Keratinocyte (primary cell): Measurements from ENCODE around the gene SIGLEC14. TPM values are rescaled to one million over a fixed set of nuclear protein-coding genes. Genes with fewer than 3 reads are reported as not detected.

Source experiments
- DNase-seq: peaks from one replicate; pipeline ENCODE4 v3.0.0-alpha.2; 2011; ENCODE audit warnings: low read depth, missing footprints, low spot score
- FAIRE-seq: peaks from 2 replicates; lab custom pipeline; 2011; peaks lifted over from hg19 to GRCh38; lab: Jason Lieb, UNC
- H2AFZ ChIP-seq: 2 replicates; pipeline ENCODE4 v1.6.0; 2012; ENCODE audit warnings: low read length, control low read depth, inconsistent platforms; ENCODE audit not compliant: control insufficient read depth
- H3K27ac ChIP-seq: 2 replicates; pipeline ENCODE4 v1.5.1; 2011; ENCODE audit warnings: low read length; ENCODE audit not compliant: control insufficient read depth, insufficient read depth
- H3K27me3 ChIP-seq: 3 replicates; pipeline ENCODE4 v1.6.0; 2011; ENCODE audit warnings: low read length; ENCODE audit not compliant: control insufficient read depth, insufficient read depth; ENCODE audit errors: extremely low read depth
- H3K36me3 ChIP-seq, 2 experiments: 2 replicates in 1 of 2; 3 replicates in 1 of 2; pipeline ENCODE4 v1.5.1; 2011; ENCODE audit warnings: low read length in 2 of 2, mild to moderate bottlenecking in 1 of 2; ENCODE audit not compliant: control insufficient read depth in 2 of 2, insufficient read depth in 2 of 2; ENCODE audit errors: extremely low read depth in 1 of 2
- H3K4me1 ChIP-seq: 3 replicates; pipeline ENCODE4 v1.5.1; 2011; ENCODE audit warnings: low read length; ENCODE audit not compliant: control insufficient read depth, insufficient read depth; ENCODE audit errors: extremely low read depth
- H3K4me2 ChIP-seq: 3 replicates; pipeline ENCODE4 v1.6.0; 2011; ENCODE audit warnings: low read depth, low read length; ENCODE audit not compliant: control insufficient read depth, insufficient read depth; ENCODE audit errors: extremely low read depth
- H3K4me3 ChIP-seq, 3 experiments: fragments of 200-600 bp in 1 of 3; sonication (generic) in 1 of 3; 2 replicates in 2 of 3; 3 replicates in 1 of 3; pipeline ENCODE4 v1.5.1; 2011 to 2016; ENCODE audit warnings: low read length in 3 of 3, mild to moderate bottlenecking in 3 of 3, control low read depth in 2 of 3, inconsistent platforms in 1 of 3, low read depth in 1 of 3, mixed read lengths in 1 of 3, mixed run types in 1 of 3, moderate library complexity in 1 of 3; ENCODE audit not compliant: control insufficient read depth in 2 of 3, insufficient read depth in 2 of 3; ENCODE audit errors: extremely low read depth in 1 of 3
- H3K79me2 ChIP-seq: 2 replicates; pipeline ENCODE4 v1.6.0; 2012; ENCODE audit warnings: low read length; ENCODE audit not compliant: control insufficient read depth, insufficient read depth
- H3K9ac ChIP-seq: 3 replicates; pipeline ENCODE4 v1.6.0; 2011; ENCODE audit warnings: low read length; ENCODE audit not compliant: control insufficient read depth, insufficient read depth; ENCODE audit errors: extremely low read depth
- H3K9me1 ChIP-seq: 3 replicates; pipeline ENCODE4 v1.6.0; 2011; ENCODE audit warnings: low read length; ENCODE audit not compliant: control insufficient read depth, insufficient read depth; ENCODE audit errors: extremely low read depth
- H3K9me3 ChIP-seq: 2 replicates; pipeline ENCODE4 v1.5.1; 2012; ENCODE audit warnings: low read depth, low read length; ENCODE audit not compliant: control insufficient read depth
- H4K20me1 ChIP-seq: 3 replicates; pipeline ENCODE4 v1.6.0; 2011; ENCODE audit warnings: low read length; ENCODE audit not compliant: control insufficient read depth, insufficient read depth; ENCODE audit errors: extremely low read depth
- EZH2 ChIP-seq: IDR thresholded peaks from one replicate; pipeline ENCODE4 v1.6.1; 2012; ENCODE audit warnings: inconsistent platforms, mild to moderate bottlenecking, low read length, moderate library complexity
- dilution Hi-C: fragments of 300-500 bp; cut with MboI; formaldehyde crosslinking; loops from one replicate; pipeline ENCODE4 v1.7.0; 2020; ENCODE audit warnings: low sequenced_read_pairs; ENCODE audit not compliant: extremely low pct_ligation_motif_present
- polyA plus RNA-seq, 5 experiments: library from polyadenylated mRNA; depleted of rRNA in 3 of 5; stranded (reverse) in 3 of 5; stranded (forward) in 1 of 5; unstranded in 1 of 5; fragments of >200 nt; gene quantifications; 1 replicate in 1 of 5; 2 replicates in 3 of 5; 3 replicates in 1 of 5; pipeline versions ENCODE4 v1.2.1 to v1.2.3, GENCODE V29; 2011 to 2012; ENCODE audit warnings: missing spikeins in 2 of 5, low read depth in 1 of 5, low replicate concordance in 1 of 5
- TF ChIP-seq, protein P1 (sequence below), 3 experiments: IDR thresholded peaks in 1 of 3; conservative IDR thresholded peaks in 1 of 3; optimal IDR thresholded peaks in 1 of 3; 2 replicates in 2 of 3; 3 replicates in 1 of 3; pipeline versions ENCODE3 to v1.5.1; 2011; ENCODE audit warnings: low read length in 3 of 3, mild to moderate bottlenecking in 3 of 3, moderate library complexity in 2 of 3, control low read depth in 1 of 3, inconsistent platforms in 1 of 3; ENCODE audit not compliant: insufficient read depth in 2 of 3; ENCODE audit errors: extremely low read depth in 1 of 3

The SIGLEC14 gene
- polyA plus RNA-seq, 1 donor (not counting 4 experiments of a cell fraction or from before 2014, with no cell fraction given): not detected

DNA sequence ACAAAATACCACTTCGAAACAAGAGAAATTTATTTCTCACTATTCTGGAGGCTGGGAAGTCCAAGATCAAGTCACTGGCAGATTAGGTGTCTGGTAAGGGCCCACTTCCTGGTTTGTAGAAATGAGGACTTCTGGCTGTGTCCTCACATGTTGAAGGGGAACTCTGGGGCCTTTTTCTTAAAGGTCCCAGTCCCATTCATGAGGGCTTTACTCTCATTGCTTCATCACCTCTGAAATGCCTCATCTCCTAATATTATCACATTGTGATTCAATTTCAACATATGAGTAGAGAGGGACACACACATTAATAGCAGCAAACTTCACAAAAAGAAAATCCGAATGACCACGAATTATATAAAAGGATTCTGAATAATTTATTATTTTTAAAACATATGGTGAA, 21.6 kb upstream of the SIGLEC14 start:
- Histone ChIP-seq H3K4me1 (no peaks in the 10 kb centered on the region), H4K20me1 (no peaks in the 10 kb centered on the region), H2AFZ (no peak overlapping the region), H3K4me2 (no peak overlapping the region), H3K36me3 (no peaks in the 10 kb centered on the region), H3K9ac (no peak overlapping the region), H3K27ac (no peak overlapping the region), H3K4me3 (no peak overlapping the region), H3K27me3 (no peaks in the 10 kb centered on the region), H3K9me1 (no peaks in the 10 kb centered on the region), H3K9me3 (no peaks in the 10 kb centered on the region), H3K79me2 (no peaks in the 10 kb centered on the region)
- TF ChIP-seq, protein P1, sequence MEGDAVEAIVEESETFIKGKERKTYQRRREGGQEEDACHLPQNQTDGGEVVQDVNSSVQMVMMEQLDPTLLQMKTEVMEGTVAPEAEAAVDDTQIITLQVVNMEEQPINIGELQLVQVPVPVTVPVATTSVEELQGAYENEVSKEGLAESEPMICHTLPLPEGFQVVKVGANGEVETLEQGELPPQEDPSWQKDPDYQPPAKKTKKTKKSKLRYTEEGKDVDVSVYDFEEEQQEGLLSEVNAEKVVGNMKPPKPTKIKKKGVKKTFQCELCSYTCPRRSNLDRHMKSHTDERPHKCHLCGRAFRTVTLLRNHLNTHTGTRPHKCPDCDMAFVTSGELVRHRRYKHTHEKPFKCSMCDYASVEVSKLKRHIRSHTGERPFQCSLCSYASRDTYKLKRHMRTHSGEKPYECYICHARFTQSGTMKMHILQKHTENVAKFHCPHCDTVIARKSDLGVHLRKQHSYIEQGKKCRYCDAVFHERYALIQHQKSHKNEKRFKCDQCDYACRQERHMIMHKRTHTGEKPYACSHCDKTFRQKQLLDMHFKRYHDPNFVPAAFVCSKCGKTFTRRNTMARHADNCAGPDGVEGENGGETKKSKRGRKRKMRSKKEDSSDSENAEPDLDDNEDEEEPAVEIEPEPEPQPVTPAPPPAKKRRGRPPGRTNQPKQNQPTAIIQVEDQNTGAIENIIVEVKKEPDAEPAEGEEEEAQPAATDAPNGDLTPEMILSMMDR (optimal IDR thresholded peaks at IDR 0.05 in 1 of 3, IDR thresholded peaks at IDR 0.05 in 1 of 3, conservative IDR thresholded peaks at IDR 0.05 in 1 of 3; ENCODE audit: extremely low read depth in 1 of 3, insufficient read depth in 2 of 3, low read length in 3 of 3): no peak
- no peak for TF ChIP-seq EZH2
- FAIRE-seq (no peak), DNase-seq (no peak)
- dilution Hi-C loops: no loop called here

- Histone ChIP-seq H3K79me2 (no peaks in the 10 kb centered on the region), H3K9me1 (no peaks in the 10 kb centered on the region), H3K4me2 (no peak overlapping the region), H3K9me3 (no peaks in the 10 kb centered on the region), H3K4me1 (no peaks in the 10 kb centered on the region), H3K27ac (no peak overlapping the region), H3K27me3 (no peaks in the 10 kb centered on the region), H2AFZ (no peak overlapping the region), H3K9ac (no peak overlapping the region), H4K20me1 (no peaks in the 10 kb centered on the region), H3K4me3 (no peak overlapping the region), H3K36me3 (no peaks in the 10 kb centered on the region)
- FAIRE-seq (no peak), DNase-seq (no peak)
- no peak for TF ChIP-seq EZH2
- TF ChIP-seq, protein P1 (optimal IDR thresholded peaks at IDR 0.05 in 1 of 3, IDR thresholded peaks at IDR 0.05 in 1 of 3, conservative IDR thresholded peaks at IDR 0.05 in 1 of 3; ENCODE audit: extremely low read depth in 1 of 3, insufficient read depth in 2 of 3, low read length in 3 of 3): peak; percentile 12 to 73 (median 53)
- dilution Hi-C loops: no loop called here
Observed at GRCh38 chr19:51664997-51665396, 18.4 kb upstream of the SIGLEC14 start.
